ENCODE results near the gene LARP4. TPM values are rescaled to one million over a fixed set of nuclear protein-coding genes. Genes with fewer than 3 reads are reported as not detected.
"Not testable (repeated sequence)": the region's sequence is repeated elsewhere in the genome, so short reads cannot be mapped to it uniquely, and the experiment has no call there.

Gene LARP4
- polyA plus RNA-seq, 3 donors, result 40.5 to 43.1 (median 42.6) TPM

DNA sequence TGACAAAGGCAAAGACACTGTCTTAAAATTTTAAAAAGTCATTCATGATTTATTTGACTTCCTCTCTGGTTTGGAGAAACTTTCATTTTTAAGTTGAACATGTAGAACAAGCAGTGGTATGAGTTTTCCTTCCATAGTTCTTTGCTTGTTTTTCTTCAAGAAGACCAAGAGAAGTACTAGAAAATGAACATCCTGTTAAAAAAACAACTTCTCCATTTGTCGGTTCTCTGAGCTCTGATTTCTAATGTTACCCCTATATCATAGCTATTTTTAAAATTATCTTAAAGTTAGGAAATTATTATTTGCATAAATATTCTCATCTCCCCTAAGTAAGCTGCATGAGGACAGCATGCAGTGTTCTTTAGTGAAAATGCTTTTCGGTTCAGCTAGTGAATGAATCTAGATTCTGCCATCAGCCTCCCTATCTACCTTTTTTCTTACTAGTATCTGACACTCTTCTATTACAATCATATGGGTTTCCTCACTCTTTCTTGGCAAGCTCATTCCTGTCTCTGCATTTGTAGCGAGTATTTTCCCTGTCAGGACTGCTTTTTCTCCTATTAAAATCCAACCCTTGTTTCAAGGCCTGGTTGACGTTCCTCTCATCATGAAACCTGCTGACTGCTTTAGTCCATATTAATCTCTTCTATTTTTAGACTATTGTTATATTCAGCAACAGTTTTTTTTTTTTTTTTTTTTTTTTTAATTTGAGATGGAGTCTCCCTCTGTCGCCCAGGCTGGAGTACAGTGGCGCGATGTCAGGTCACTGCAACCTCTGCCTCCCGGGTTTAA is 119.9 kb downstream of the LARP4 start:
- DNase-seq (ENCODE audit: low read depth in 3 of 3, low spot score in 2 of 3), result no peak

DNA sequence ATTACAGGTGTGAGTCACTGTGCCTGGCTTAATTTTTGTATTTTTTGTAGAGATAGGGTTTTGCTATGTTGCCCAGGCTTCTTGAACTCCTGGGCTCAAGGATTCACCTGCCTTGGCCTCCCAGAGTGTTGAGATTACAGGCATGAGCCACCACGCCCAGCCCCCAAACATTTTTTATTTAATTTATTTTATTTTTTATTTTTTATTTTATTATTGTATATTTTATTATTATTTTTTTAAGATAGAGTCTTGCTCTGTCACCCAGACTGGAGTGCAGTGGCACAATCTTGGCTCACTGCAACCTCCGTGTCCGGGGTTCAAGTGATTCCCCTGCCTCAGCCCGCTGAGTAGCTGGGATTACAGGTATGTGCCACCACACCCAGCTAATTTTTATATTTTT is 121.1 kb downstream of the LARP4 start:
- not testable (repeated sequence) for DNase-seq (ENCODE audit: low read depth in 3 of 3, low spot score in 2 of 3)

- DNase-seq (ENCODE audit: low read depth in 3 of 3, low spot score in 2 of 3), result no peak
Measured at GRCh38 chr12:50523772-50524171, 123.1 kb downstream of the LARP4 start.

DNA sequence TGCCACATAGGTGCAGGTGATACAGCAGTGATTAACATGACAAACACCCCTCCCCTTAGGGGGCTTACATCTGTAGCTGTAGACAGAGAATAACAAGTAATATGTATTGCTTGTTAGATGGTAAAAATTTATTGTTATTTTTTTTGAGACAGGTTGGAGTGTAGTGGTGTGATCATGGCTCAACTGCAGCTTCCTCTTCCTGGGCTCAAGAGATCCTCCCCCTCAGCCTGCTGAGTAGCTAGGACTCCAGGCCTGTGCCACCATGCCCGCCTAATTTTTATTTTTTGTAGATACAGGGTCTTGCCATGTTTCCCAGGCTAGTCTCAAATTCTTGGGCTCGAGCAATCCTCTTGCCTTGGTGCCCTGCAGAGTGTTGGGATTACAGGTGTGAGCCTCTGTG is 123.9 kb downstream of the LARP4 start:
- no peak for DNase-seq (ENCODE audit: low read depth in 3 of 3, low spot score in 2 of 3)

- DNase-seq (ENCODE audit: low read depth in 3 of 3, low spot score in 2 of 3), result no peak
Measured at GRCh38 chr12:50525422-50525821, 124.7 kb downstream of the LARP4 start.

DNA sequence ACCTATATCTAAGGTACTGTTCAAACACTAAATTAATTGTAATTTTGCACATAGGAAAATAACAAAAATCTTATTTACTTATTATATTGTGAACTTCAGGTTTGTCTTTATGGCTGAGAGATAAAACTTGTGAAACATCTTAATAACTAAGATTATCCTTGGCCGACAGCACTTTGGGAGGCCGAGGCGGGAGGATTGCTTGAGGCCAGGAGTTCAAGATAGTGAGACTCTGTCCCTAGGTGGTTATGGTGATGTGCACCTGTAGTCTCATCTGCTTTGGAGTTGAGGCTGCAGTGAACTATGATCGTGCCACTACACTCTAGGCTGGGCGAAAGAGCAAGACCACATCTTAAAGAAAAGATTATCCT is 126.7 kb downstream of the LARP4 start:
- DNase-seq (ENCODE audit: low read depth in 3 of 3, low spot score in 2 of 3), result no peak

GRCh38 chr12:50528800-50529199 is 128.1 kb downstream of the LARP4 start:
- no peak for DNase-seq (ENCODE audit: low read depth in 3 of 3, low spot score in 2 of 3)

GRCh38 chr12:50529345-50529744 is 128.7 kb downstream of the LARP4 start:
- no peak for DNase-seq (ENCODE audit: low read depth in 3 of 3, low spot score in 2 of 3)

Other genes with a start within 250 kb of the LARP4 start
- gene CERS5, start 233.5 kb upstream of the LARP4 start, polyA plus RNA-seq (ENCODE audit: insufficient read length in 3 of 3), result 10 to 100 TPM; 84.5 to 87.9 (median 86.1) TPM
- gene LIMA1, start 117.4 kb upstream of the LARP4 start, polyA plus RNA-seq (ENCODE audit: insufficient read length in 3 of 3), result 10 to 100 TPM; 90.8 to 98.1 (median 92.2) TPM
- under 1 TPM; 0.17 to 0.22 (median 0.18) TPM for gene FAM186A, start 4.3 kb upstream of the LARP4 start, polyA plus RNA-seq (ENCODE audit: insufficient read length in 3 of 3)
- 10 to 100 TPM; 23.1 to 24.1 (median 23.4) TPM for gene DIP2B, start 104.1 kb downstream of the LARP4 start, polyA plus RNA-seq (ENCODE audit: insufficient read length in 3 of 3)